ENCODE data around the gene ST6GALNAC5.
"Not testable (repeated sequence)": the region's sequence is repeated elsewhere in the genome, so short reads cannot be mapped to it uniquely, and the experiment has no call there.

DNA sequence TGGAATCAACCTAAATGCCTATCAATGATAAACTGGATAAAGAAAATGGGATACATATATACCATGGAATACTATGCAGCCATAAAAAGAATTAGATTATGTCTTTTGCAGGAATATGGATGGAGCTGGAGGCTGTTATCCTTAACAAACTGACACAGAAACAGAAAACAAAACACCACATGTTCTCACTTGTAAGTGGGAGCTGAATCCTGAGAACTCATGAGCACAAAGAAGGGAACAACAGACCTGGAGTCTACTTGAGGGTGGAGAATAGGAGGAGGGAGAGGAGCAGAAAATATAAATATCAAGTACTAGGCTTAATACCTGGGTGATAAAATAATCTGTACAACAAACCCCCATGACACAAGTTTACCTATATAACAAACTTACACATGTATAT is 44.3 kb upstream of the ST6GALNAC5 start:
- not testable (repeated sequence) for TF ChIP-seq CTCF, POLR2A (IDR thresholded peaks at IDR 0.05)

Measured in breast epithelium (tissue), 3 donors.